Mesothelial cell of epicardium (in vitro differentiated cells): ENCODE data around the gene EPHA1. TPM values are rescaled to one million over a fixed set of nuclear protein-coding genes. Genes with fewer than 3 reads are reported as not detected.

Experiments
- DNase-seq, 2 experiments: peaks; one replicate each; pipeline ENCODE4 v3.0.0; 2021; ENCODE audit warnings: low spot score in 2 of 2; ENCODE audit not compliant: unreplicated experiment in 2 of 2
- H3K27ac Mint-ChIP-seq: 2 replicates; pipeline ENCODE4 v1.8.0; 2021; ENCODE audit warnings: mixed read lengths
- H3K27me3 Mint-ChIP-seq: 2 replicates; pipeline ENCODE4 v1.8.0; 2021; ENCODE audit warnings: low read depth, mixed read lengths
- H3K36me3 Mint-ChIP-seq: 2 replicates; pipeline ENCODE4 v1.8.0; 2021; ENCODE audit warnings: mixed read lengths
- H3K4me1 Mint-ChIP-seq: 2 replicates; pipeline ENCODE4 v1.8.0; 2021; ENCODE audit warnings: mixed read lengths
- H3K4me3 Mint-ChIP-seq: 2 replicates; pipeline ENCODE4 v1.8.0; 2021; ENCODE audit warnings: mild to moderate bottlenecking, moderate library complexity, mixed read lengths
- H3K9me3 Mint-ChIP-seq: 2 replicates; pipeline ENCODE4 v1.8.0; 2021; ENCODE audit warnings: mixed read lengths
- CTCF ChIP-seq: fragments of 200-600 bp; sonication (generic); IDR thresholded peaks from one replicate; pipeline ENCODE4 v1.5.0; 2021; ENCODE audit warnings: antibody characterized with exemption; ENCODE audit not compliant: unreplicated experiment
- microRNA-seq: library from miRNA; unstranded; fragments of <30 nt; microRNA quantifications from one replicate; pipeline ENCODE4 v1.2.0, GENCODE V29; 2021; ENCODE audit warnings: inconsistent platforms, mixed read lengths
- total RNA-seq: library from RNA; stranded (reverse); gene quantifications from 3 replicates; pipeline ENCODE4 v1.2.1, GENCODE V29; 2021

The EPHA1 gene
- total RNA-seq, 1 donor from 2014 or later = 23.2 TPM

- Mint-ChIP-seq H3K36me3 (no peaks in the 10 kb centered on the region), H3K4me1 (peaks cover 6% of the 10 kb centered on the region), H3K27ac (no peak overlapping the region), H3K27me3 (peaks cover 33% of the 10 kb centered on the region), H3K9me3 (no peaks in the 10 kb centered on the region), H3K4me3 (no peak overlapping the region)
- no peak for DNase-seq
- TF ChIP-seq CTCF = no peak
These were observed 66.8 kb downstream of the EPHA1 start for GRCh38 chr7:143341842-143342241.

Small RNA genes lying within 50 kb of the gene (microRNA-seq; reads per million reads assigned to microRNA genes)
- gene MIR6892 = not detected

Other genes starting within 250 kb of the EPHA1 start
- not detected in 3 replicates for gene TAS2R39, start 225.4 kb downstream of the EPHA1 start, total RNA-seq
- not detected in 3 replicates for gene TAS2R40, start 186.8 kb downstream of the EPHA1 start, total RNA-seq
- gene GSTK1, start 145.4 kb downstream of the EPHA1 start, total RNA-seq = 86.7 to 98.8 TPM (median 92.8 TPM) in 3 replicates
- gene TMEM139, start 123.9 kb downstream of the EPHA1 start, total RNA-seq = 6.1 to 10.1 TPM (median 7.9 TPM) in 3 replicates
- gene CASP2, start 120.5 kb downstream of the EPHA1 start, total RNA-seq = 53.3 to 56.5 TPM (median 55.4 TPM) in 3 replicates
- gene CLCN1, start 92.7 kb downstream of the EPHA1 start, total RNA-seq = 0.07 to 0.16 TPM (median 0.11 TPM) in 3 replicates
- 5.6 to 6.1 TPM (median 5.8 TPM) in 3 replicates for gene FAM131B, start 46.1 kb downstream of the EPHA1 start, total RNA-seq
- 284 to 295 TPM (median 290 TPM) in 3 replicates for gene ZYX, start 27.5 kb downstream of the EPHA1 start, total RNA-seq
- not detected in 3 replicates for gene TAS2R60, start 34.6 kb upstream of the EPHA1 start, total RNA-seq
- gene TAS2R41, start 69.0 kb upstream of the EPHA1 start, total RNA-seq = not detected in 3 replicates
- 1.3 to 1.6 TPM (median 1.4 TPM) in 3 replicates for gene CTAGE15, start 162.9 kb upstream of the EPHA1 start, total RNA-seq
- 1.6 to 1.9 TPM (median 1.7 TPM) in 3 replicates for gene TCAF2, start 212.1 kb upstream of the EPHA1 start, total RNA-seq